ENCODE measurements around the gene SEC16B. TPM values are rescaled to one million over a fixed set of nuclear protein-coding genes. Genes with fewer than 3 reads are reported as not detected.

The SEC16B gene
- total and polyA plus RNA-seq, 9 of the 15 experiments (the other 6 are each of a cell fraction or from before 2014, with no cell fraction given) = not detected

DNA sequence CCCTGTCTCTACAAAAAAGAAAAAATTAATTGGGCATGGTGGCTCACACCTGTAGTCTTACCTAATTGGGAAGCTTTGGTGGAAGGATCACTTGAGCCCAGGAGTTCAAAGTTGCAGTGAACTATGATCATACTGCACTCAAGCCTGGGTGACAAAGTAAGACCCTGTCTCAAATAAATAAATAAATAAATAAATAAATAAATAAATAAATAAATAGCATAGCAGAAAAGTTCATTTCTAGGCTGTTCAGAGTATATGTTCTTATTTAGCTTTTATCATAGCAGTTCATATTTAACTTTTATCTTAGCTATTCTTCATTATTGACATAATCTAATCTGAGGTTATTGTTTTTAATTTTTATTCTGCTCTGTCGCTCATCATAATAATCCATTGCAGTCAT is 8.7 kb upstream of the SEC16B start:
- no TSS peak for BruUV-seq (replicated peaks)
- Histone ChIP-seq H3K36me3 (ENCODE audit: control insufficient read depth, insufficient read depth, low read length) (no peaks in the 10 kb centered on the region), H3K9me3 (replicated peaks; ENCODE audit: control insufficient read depth, insufficient read depth, low read depth, low read length) (no peaks in the 10 kb centered on the region), H2AFZ (ENCODE audit: low read depth, low read length) (no peak overlapping the region), H3K27ac (ENCODE audit: extremely low read depth, low read depth, low read length) (no peak overlapping the region), H4K20me1 (replicated peaks; ENCODE audit: control insufficient read depth, insufficient read depth, low read length) (no peaks in the 10 kb centered on the region), H3K27me3 (ENCODE audit: control insufficient read depth in 2 of 2, insufficient read depth in 2 of 2, low read length in 2 of 2) (no peaks in the 10 kb centered on the region), H3K4me2 (ENCODE audit: insufficient read depth, low read length) (no peak overlapping the region), H3K9ac (ENCODE audit: insufficient read depth in 1 of 2, low read depth in 2 of 2, low read length in 2 of 2) (no peak overlapping the region), H3K4me1 (replicated peaks in 1 of 2; ENCODE audit: control insufficient read depth in 2 of 2, insufficient read depth in 2 of 2, low read length in 2 of 2) (no peaks in the 10 kb centered on the region), H3K4me3 (no peak overlapping the region), H3K9me1 (ENCODE audit: control insufficient read depth, insufficient read depth, low read length) (no peaks in the 10 kb centered on the region), H3K79me2 (ENCODE audit: control insufficient read depth, insufficient read depth, low read length) (no peaks in the 10 kb centered on the region)
- intact Hi-C loops (cut with micrococcal nuclease) (no loop called here), in situ Hi-C loops (cut with MboI) (no loop called here)
- FAIRE-seq (no peak), DNase-seq (ENCODE audit: extremely low read depth in 1 of 4, low spot score in 3 of 4) (no peak), ATAC-seq (no peak)
- TF ChIP-seq ZNF695 (CRISPR knock-in tag; IDR thresholded peaks at IDR 0.05) (no peak), ZC3H11A (IDR thresholded peaks at IDR 0.05; ENCODE audit: low read depth, low read length) (0 out of 2 replicates have a peak, but pooled peaks have one; percentile 68)
- ChIA-PET POLR2A (no interaction called here), CTCF (ENCODE audit: low intra/inter-chr PET ratio) (no interaction called here)
- WGBS (ENCODE audit: insufficient coverage, low coverage, missing lambda C conversion rate) = 0% methylated on average over 1 of the region's 1 CpG

DNA sequence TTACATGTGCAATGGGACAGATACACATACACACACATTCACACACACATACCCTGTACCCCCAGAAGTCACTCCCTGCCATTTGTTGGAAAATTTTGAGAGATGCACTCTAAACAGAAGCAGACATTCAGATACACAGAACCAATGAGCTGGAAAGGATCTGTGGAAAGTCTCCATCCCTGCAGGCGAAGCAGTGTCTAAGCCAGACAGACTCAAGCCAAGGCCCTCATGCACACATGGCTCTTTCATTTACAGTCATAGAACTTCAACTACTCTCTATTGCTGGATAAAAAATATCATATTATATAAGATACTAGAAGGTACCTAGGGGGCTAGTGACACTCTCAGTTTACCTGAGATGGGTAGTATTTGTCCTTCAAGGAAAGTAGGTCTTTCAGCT is 7.3 kb upstream of the SEC16B start:
- no peak for ATAC-seq
- no peak for TF ChIP-seq SRSF1 (IDR thresholded peaks at IDR 0.05; ENCODE audit: low read depth, low read length)
- TF ChIP-seq MEIS2 (IDR thresholded peaks at IDR 0.05; ENCODE audit: partially characterized antibody) = no peak
- TF ChIP-seq, protein P1, sequence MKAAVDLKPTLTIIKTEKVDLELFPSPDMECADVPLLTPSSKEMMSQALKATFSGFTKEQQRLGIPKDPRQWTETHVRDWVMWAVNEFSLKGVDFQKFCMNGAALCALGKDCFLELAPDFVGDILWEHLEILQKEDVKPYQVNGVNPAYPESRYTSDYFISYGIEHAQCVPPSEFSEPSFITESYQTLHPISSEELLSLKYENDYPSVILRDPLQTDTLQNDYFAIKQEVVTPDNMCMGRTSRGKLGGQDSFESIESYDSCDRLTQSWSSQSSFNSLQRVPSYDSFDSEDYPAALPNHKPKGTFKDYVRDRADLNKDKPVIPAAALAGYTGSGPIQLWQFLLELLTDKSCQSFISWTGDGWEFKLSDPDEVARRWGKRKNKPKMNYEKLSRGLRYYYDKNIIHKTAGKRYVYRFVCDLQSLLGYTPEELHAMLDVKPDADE (conservative IDR thresholded peaks at IDR 0.05; ENCODE audit: control insufficient read depth, low read depth, low read length) = no peak

More for the DNA sequence above, 7.3 kb upstream of the SEC16B start:
- CTCF ChIA-PET (ENCODE audit: low intra/inter-chr PET ratio) = no interaction called here
- intact Hi-C loops (cut with micrococcal nuclease) (no loop called here), in situ Hi-C loops (cut with MboI) (no loop called here)
- POLR2A ChIA-PET = no interaction called here
- H3K27ac ChIP-seq (ENCODE audit: extremely low read depth, low read depth, low read length) = no peak overlapping the region
- no peaks in the 10 kb centered on the region for H3K79me2 ChIP-seq (ENCODE audit: control insufficient read depth, insufficient read depth, low read length)
- H3K4me2 ChIP-seq (ENCODE audit: insufficient read depth, low read length) = no peak overlapping the region
- H3K9ac ChIP-seq (ENCODE audit: insufficient read depth in 1 of 2, low read depth in 2 of 2, low read length in 2 of 2) = no peak overlapping the region
- H3K9me3 ChIP-seq (replicated peaks; ENCODE audit: control insufficient read depth, insufficient read depth, low read depth, low read length) = no peaks in the 10 kb centered on the region
- no TSS peak for BruUV-seq (replicated peaks)
- H2AFZ ChIP-seq (ENCODE audit: low read depth, low read length) = no peak overlapping the region
- H3K4me1 ChIP-seq (replicated peaks in 1 of 2; ENCODE audit: control insufficient read depth in 2 of 2, insufficient read depth in 2 of 2, low read length in 2 of 2) = no peaks in the 10 kb centered on the region
- H3K36me3 ChIP-seq (ENCODE audit: control insufficient read depth, insufficient read depth, low read length) = no peaks in the 10 kb centered on the region
- no peaks in the 10 kb centered on the region for H3K27me3 ChIP-seq (ENCODE audit: control insufficient read depth in 2 of 2, insufficient read depth in 2 of 2, low read length in 2 of 2)
- WGBS (ENCODE audit: insufficient coverage, low coverage, missing lambda C conversion rate) = 0% methylated on average over 1 of the region's 1 CpG
- no peak for FAIRE-seq
- no peaks in the 10 kb centered on the region for H3K9me1 ChIP-seq (ENCODE audit: control insufficient read depth, insufficient read depth, low read length)
- H3K4me3 ChIP-seq = no peak overlapping the region
- DNase-seq (ENCODE audit: extremely low read depth in 1 of 4, low spot score in 3 of 4) = no peak
- H4K20me1 ChIP-seq (replicated peaks; ENCODE audit: control insufficient read depth, insufficient read depth, low read length) = no peaks in the 10 kb centered on the region

Measured in K562 (cell line).